WTC11 (cell line): ENCODE results near the gene SCAF11. TPM values are rescaled to one million over a fixed set of nuclear protein-coding genes. Genes with fewer than 3 reads are reported as not detected.

Experiments used
- ATAC-seq: fragments of 200-7000 bp; cut with Tn5 transposase; 2 replicates; pipeline ENCODE4 v1.10.0; 2021; ENCODE audit warnings: mild to moderate bottlenecking, moderate library complexity
- CTCF ChIA-PET: fragments of 300-600 bp; sonication (Branson Sonifier 250); formaldehyde crosslinking; loops from one replicate; lab custom pipeline; 2021; ENCODE audit warnings: antibody characterized with exemption; lab: Charles Lee
- POLR2A ChIA-PET: fragments of 350-600 bp; sonication (Branson Sonifier 250); formaldehyde crosslinking; loops from one replicate; lab custom pipeline; 2021; ENCODE audit warnings: antibody characterized with exemption; lab: Charles Lee
- DNase-seq: peaks from one replicate; pipeline ENCODE4 v3.0.0; 2021; ENCODE audit warnings: low spot score
- H3K27ac Mint-ChIP-seq: 2 replicates; pipeline ENCODE4 v1.8.0; 2021; ENCODE audit warnings: mixed read lengths
- H3K27me3 Mint-ChIP-seq: 2 replicates; pipeline ENCODE4 v1.8.0; 2021; ENCODE audit warnings: low read depth, mild to moderate bottlenecking, moderate library complexity, mixed read lengths
- H3K36me3 Mint-ChIP-seq: 2 replicates; pipeline ENCODE4 v1.8.0; 2021; ENCODE audit warnings: mixed read lengths
- H3K4me1 Mint-ChIP-seq: 2 replicates; pipeline ENCODE4 v1.8.0; 2022; ENCODE audit warnings: mixed read lengths
- H3K4me3 Mint-ChIP-seq: 2 replicates; pipeline ENCODE4 v1.8.0; 2021; ENCODE audit warnings: mild to moderate bottlenecking, moderate library complexity, mixed read lengths
- H3K9me3 Mint-ChIP-seq: 2 replicates; pipeline ENCODE4 v1.8.0; 2021; ENCODE audit warnings: mixed read lengths
- ATF2 ChIP-seq: sonication (generic); formaldehyde crosslinking; IDR thresholded peaks from 2 replicates; pipeline ENCODE4 v1.8.1; 2022; ENCODE audit warnings: low read depth, missing genetic modification reagents, borderline replicate concordance
- CBFB ChIP-seq: sonication (generic); formaldehyde crosslinking; IDR thresholded peaks from 2 replicates; pipeline ENCODE4 v1.8.1; 2022; ENCODE audit warnings: mild to moderate bottlenecking, low read depth, missing genetic modification reagents
- CREM ChIP-seq: sonication (generic); formaldehyde crosslinking; IDR thresholded peaks from 2 replicates; pipeline ENCODE4 v1.8.1; 2022; ENCODE audit warnings: mild to moderate bottlenecking, missing genetic modification reagents, moderate library complexity
- CTCF ChIP-seq: fragments of 200-600 bp; IDR thresholded peaks from 2 replicates; pipeline ENCODE4 v1.8.0; 2022; ENCODE audit warnings: antibody characterized with exemption
- ELF4 ChIP-seq: sonication (generic); formaldehyde crosslinking; IDR thresholded peaks from 2 replicates; pipeline ENCODE4 v1.8.1; 2022; ENCODE audit warnings: low read depth, mild to moderate bottlenecking, moderate library complexity, missing genetic modification reagents
- ESRRA ChIP-seq: sonication (generic); formaldehyde crosslinking; IDR thresholded peaks from 2 replicates; pipeline ENCODE4 v1.8.1; 2022; ENCODE audit warnings: mild to moderate bottlenecking, missing genetic modification reagents, borderline replicate concordance
- ETV6 ChIP-seq: sonication (generic); formaldehyde crosslinking; IDR thresholded peaks from 2 replicates; pipeline ENCODE4 v1.8.1; 2022; ENCODE audit warnings: mild to moderate bottlenecking, missing genetic modification reagents
- FOXK1 ChIP-seq: sonication (generic); formaldehyde crosslinking; IDR thresholded peaks from 2 replicates; pipeline ENCODE4 v1.8.0; 2022; ENCODE audit warnings: mild to moderate bottlenecking, moderate library complexity, missing genetic modification reagents
- JAZF1 ChIP-seq: fragments of 250-450 bp; sonication (Bioruptor Pico); IDR thresholded peaks from 2 replicates; pipeline ENCODE4 v1.9.0; 2021; ENCODE audit warnings: moderate library complexity, mild to moderate bottlenecking, inconsistent platforms
- NFYB ChIP-seq: sonication (generic); formaldehyde crosslinking; conservative IDR thresholded peaks from 2 replicates; pipeline ENCODE4 v1.8.0; 2022; ENCODE audit warnings: low read depth, missing genetic modification reagents
- SMAD3 ChIP-seq: sonication (generic); formaldehyde crosslinking; IDR thresholded peaks from 2 replicates; pipeline ENCODE4 v1.8.0; 2022; ENCODE audit warnings: missing genetic modification reagents, mild to moderate bottlenecking, borderline replicate concordance
- SMAD4 ChIP-seq: sonication (generic); formaldehyde crosslinking; IDR thresholded peaks from 2 replicates; pipeline ENCODE4 v1.8.0; 2022; ENCODE audit warnings: mild to moderate bottlenecking, missing genetic modification reagents
- SOX15 ChIP-seq: fragments of 250-450 bp; sonication (Bioruptor Pico); IDR thresholded peaks from 2 replicates; pipeline ENCODE4 v1.9.0; 2021; ENCODE audit warnings: mild to moderate bottlenecking
- TCF7 ChIP-seq: sonication (generic); formaldehyde crosslinking; IDR thresholded peaks from 2 replicates; pipeline ENCODE4 v1.8.0; 2022; ENCODE audit warnings: mild to moderate bottlenecking, low read depth, missing genetic modification reagents, moderate library complexity
- TEAD4 ChIP-seq: sonication (generic); formaldehyde crosslinking; IDR thresholded peaks from 2 replicates; pipeline ENCODE4 v1.8.0; 2022; ENCODE audit warnings: mild to moderate bottlenecking, missing genetic modification reagents
- TP53 ChIP-seq: sonication (generic); formaldehyde crosslinking; IDR thresholded peaks from 2 replicates; pipeline ENCODE4 v1.8.1; 2023; ENCODE audit warnings: mild to moderate bottlenecking, missing genetic modification reagents
- ZNF219 ChIP-seq: sonication (generic); formaldehyde crosslinking; IDR thresholded peaks from 2 replicates; pipeline ENCODE4 v1.8.0; 2023; ENCODE audit warnings: missing genetic modification reagents, mild to moderate bottlenecking, borderline replicate concordance
- ZNF232 ChIP-seq: sonication (generic); formaldehyde crosslinking; IDR thresholded peaks from 2 replicates; pipeline ENCODE4 v1.8.0; 2022; ENCODE audit warnings: mild to moderate bottlenecking, missing genetic modification reagents
- ZNF396 ChIP-seq: fragments of 250-450 bp; sonication (Bioruptor Pico); IDR thresholded peaks from 2 replicates; pipeline ENCODE4 v1.8.0; 2021; ENCODE audit warnings: mild to moderate bottlenecking, moderate library complexity, borderline replicate concordance
- ZNF425 ChIP-seq: fragments of 250-450 bp; sonication (Bioruptor Pico); conservative IDR thresholded peaks from 2 replicates; pipeline ENCODE4 v1.9.0; 2021; ENCODE audit warnings: mild to moderate bottlenecking
- ZNF671 ChIP-seq: fragments of 250-450 bp; sonication (Bioruptor Pico); IDR thresholded peaks from 2 replicates; pipeline ENCODE4 v1.8.0; 2021; ENCODE audit warnings: mild to moderate bottlenecking
- total RNA-seq: library from RNA; stranded (reverse); gene quantifications from 3 replicates; pipeline ENCODE4 v1.2.3, GENCODE V29; 2021
- TF ChIP-seq, protein P1 (sequence below): fragments of 250-450 bp; sonication (Bioruptor Pico); IDR thresholded peaks from 2 replicates; pipeline ENCODE4 v1.9.0; 2021; ENCODE audit warnings: mild to moderate bottlenecking

The SCAF11 gene
- total RNA-seq, 1 experiment from 2014 or later, result 72.6 TPM

DNA sequence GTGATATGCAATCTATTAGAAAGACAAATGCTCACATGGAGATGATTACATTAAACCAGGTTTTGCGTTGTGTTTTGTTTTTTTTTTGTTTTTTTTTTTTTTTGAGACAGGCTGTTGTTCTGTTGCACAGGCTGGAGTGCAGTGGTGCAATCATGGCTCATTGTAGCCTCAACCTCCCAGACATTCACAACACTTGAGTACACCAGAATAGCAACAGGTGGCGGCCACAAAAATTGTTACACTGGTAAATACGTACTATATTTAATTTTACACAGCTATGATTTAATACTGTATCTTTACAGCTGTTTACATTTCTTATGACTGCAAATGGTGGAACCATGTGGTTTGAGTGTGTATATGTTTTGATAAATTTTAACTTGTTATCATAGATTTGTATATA, 60.0 kb downstream of the SCAF11 start:
- no peak overlapping the region for H3K4me3 Mint-ChIP-seq
- ChIA-PET POLR2A (no interaction called here), CTCF (no interaction called here)
- H3K27ac Mint-ChIP-seq, result no peak overlapping the region
- peaks cover 41% of the 10 kb centered on the region for H3K36me3 Mint-ChIP-seq
- DNase-seq (no peak), ATAC-seq (no peak)
- no peaks in the 10 kb centered on the region for H3K9me3 Mint-ChIP-seq
- H3K4me1 Mint-ChIP-seq, result peaks cover 5% of the 10 kb centered on the region; the same call in 1 of the 2 replicates
- no peaks in the 10 kb centered on the region for H3K27me3 Mint-ChIP-seq
- TF ChIP-seq FOXK1, result no peak
- TF ChIP-seq ZNF219 (CRISPR knock-in tag), result no peak
- no peak for TF ChIP-seq ETV6
- TF ChIP-seq ESRRA (CRISPR knock-in tag), result no peak
- no peak for TF ChIP-seq ZNF425 (CRISPR knock-in tag)
- TF ChIP-seq TEAD4 (CRISPR knock-in tag), result no peak
- TF ChIP-seq ELF4 (CRISPR knock-in tag), result no peak
- no peak for TF ChIP-seq TP53 (CRISPR knock-in tag)
- no peak for TF ChIP-seq CBFB (CRISPR knock-in tag)
- no peak for TF ChIP-seq CREM (CRISPR knock-in tag)
- TF ChIP-seq SMAD4 (CRISPR knock-in tag), result no peak
- no peak for TF ChIP-seq SOX15 (CRISPR knock-in tag)
- no peak for TF ChIP-seq ZNF671 (CRISPR knock-in tag)
- no peak for TF ChIP-seq ATF2 (CRISPR knock-in tag)
- TF ChIP-seq NFYB (CRISPR knock-in tag), result no peak
- TF ChIP-seq, protein P1, sequence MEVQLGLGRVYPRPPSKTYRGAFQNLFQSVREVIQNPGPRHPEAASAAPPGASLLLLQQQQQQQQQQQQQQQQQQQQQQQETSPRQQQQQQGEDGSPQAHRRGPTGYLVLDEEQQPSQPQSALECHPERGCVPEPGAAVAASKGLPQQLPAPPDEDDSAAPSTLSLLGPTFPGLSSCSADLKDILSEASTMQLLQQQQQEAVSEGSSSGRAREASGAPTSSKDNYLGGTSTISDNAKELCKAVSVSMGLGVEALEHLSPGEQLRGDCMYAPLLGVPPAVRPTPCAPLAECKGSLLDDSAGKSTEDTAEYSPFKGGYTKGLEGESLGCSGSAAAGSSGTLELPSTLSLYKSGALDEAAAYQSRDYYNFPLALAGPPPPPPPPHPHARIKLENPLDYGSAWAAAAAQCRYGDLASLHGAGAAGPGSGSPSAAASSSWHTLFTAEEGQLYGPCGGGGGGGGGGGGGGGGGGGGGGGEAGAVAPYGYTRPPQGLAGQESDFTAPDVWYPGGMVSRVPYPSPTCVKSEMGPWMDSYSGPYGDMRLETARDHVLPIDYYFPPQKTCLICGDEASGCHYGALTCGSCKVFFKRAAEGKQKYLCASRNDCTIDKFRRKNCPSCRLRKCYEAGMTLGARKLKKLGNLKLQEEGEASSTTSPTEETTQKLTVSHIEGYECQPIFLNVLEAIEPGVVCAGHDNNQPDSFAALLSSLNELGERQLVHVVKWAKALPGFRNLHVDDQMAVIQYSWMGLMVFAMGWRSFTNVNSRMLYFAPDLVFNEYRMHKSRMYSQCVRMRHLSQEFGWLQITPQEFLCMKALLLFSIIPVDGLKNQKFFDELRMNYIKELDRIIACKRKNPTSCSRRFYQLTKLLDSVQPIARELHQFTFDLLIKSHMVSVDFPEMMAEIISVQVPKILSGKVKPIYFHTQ (CRISPR knock-in tag), result no peak
- TF ChIP-seq ZNF396 (CRISPR knock-in tag), result no peak
- TF ChIP-seq JAZF1 (CRISPR knock-in tag), result no peak
- no peak for TF ChIP-seq ZNF232 (CRISPR knock-in tag)
- no peak for TF ChIP-seq SMAD3

GRCh38 chr12:45928309-45928708, 62.1 kb downstream of the SCAF11 start:
- H3K27ac Mint-ChIP-seq, result no peak overlapping the region
- no peak for ATAC-seq

More at GRCh38 chr12:45928309-45928708, 62.1 kb downstream of the SCAF11 start:
- peaks cover 49% of the 10 kb centered on the region for H3K36me3 Mint-ChIP-seq
- CTCF ChIA-PET, result no interaction called here
- no peak for TF ChIP-seq SOX15 (CRISPR knock-in tag)
- no peak for TF ChIP-seq CTCF
- no peak for TF ChIP-seq TCF7 (CRISPR knock-in tag)
- no peak for TF ChIP-seq CREM (CRISPR knock-in tag)
- H3K4me3 Mint-ChIP-seq, result no peak overlapping the region
- DNase-seq, result no peak
- H3K4me1 Mint-ChIP-seq, result no peaks in the 10 kb centered on the region
- no peaks in the 10 kb centered on the region for H3K9me3 Mint-ChIP-seq
- POLR2A ChIA-PET, result no interaction called here
- no peaks in the 10 kb centered on the region for H3K27me3 Mint-ChIP-seq
